Peyer's patch (tissue), 4 donors: ENCODE results near the gene KLHL33.

ENCODE experiments used
- CTCF ChIP-seq, 6 experiments: fragments of 450-650 bp in 4 of 6; fragments of 200-600 bp in 2 of 6; sonication (generic) in 1 of 6; IDR thresholded peaks; one replicate each; pipeline ENCODE4 v1.5.1; 2017 to 2019; ENCODE audit warnings: antibody characterized with exemption in 6 of 6, mild to moderate bottlenecking in 3 of 6, moderate library complexity in 1 of 6
- POLR2A ChIP-seq, 2 donors: fragments of 450-650 bp; IDR thresholded peaks; one replicate each; pipeline ENCODE4 v1.5.1; 2017; ENCODE audit warnings: antibody characterized with exemption in 2 of 2, mild to moderate bottlenecking in 2 of 2, moderate library complexity in 2 of 2

- TF ChIP-seq POLR2A (IDR thresholded peaks at IDR 0.05) (no peak), CTCF (IDR thresholded peaks at IDR 0.05) (no peak)
Observed at GRCh38 chr14:20456971-20457370, 21.0 kb upstream of the KLHL33 start.
